Keratinocyte (primary cell): ENCODE measurements around the gene EPS8L2. TPM values are rescaled to one million over a fixed set of nuclear protein-coding genes. Genes with fewer than 3 reads are reported as not detected.

Experiments
- DNase-seq: peaks from one replicate; pipeline ENCODE4 v3.0.0-alpha.2; 2011; ENCODE audit warnings: low read depth, missing footprints, low spot score
- FAIRE-seq: peaks from 2 replicates; lab custom pipeline; 2011; peaks lifted over from hg19 to GRCh38; lab: Jason Lieb, UNC
- H2AFZ ChIP-seq: 2 replicates; pipeline ENCODE4 v1.6.0; 2012; ENCODE audit warnings: low read length, control low read depth, inconsistent platforms; ENCODE audit not compliant: control insufficient read depth
- H3K27ac ChIP-seq: 2 replicates; pipeline ENCODE4 v1.5.1; 2011; ENCODE audit warnings: low read length; ENCODE audit not compliant: control insufficient read depth, insufficient read depth
- H3K27me3 ChIP-seq: 3 replicates; pipeline ENCODE4 v1.6.0; 2011; ENCODE audit warnings: low read length; ENCODE audit not compliant: control insufficient read depth, insufficient read depth; ENCODE audit errors: extremely low read depth
- H3K36me3 ChIP-seq, 2 experiments: 2 replicates in 1 of 2; 3 replicates in 1 of 2; pipeline ENCODE4 v1.5.1; 2011; ENCODE audit warnings: low read length in 2 of 2, mild to moderate bottlenecking in 1 of 2; ENCODE audit not compliant: control insufficient read depth in 2 of 2, insufficient read depth in 2 of 2; ENCODE audit errors: extremely low read depth in 1 of 2
- H3K4me1 ChIP-seq: 3 replicates; pipeline ENCODE4 v1.5.1; 2011; ENCODE audit warnings: low read length; ENCODE audit not compliant: control insufficient read depth, insufficient read depth; ENCODE audit errors: extremely low read depth
- H3K4me2 ChIP-seq: 3 replicates; pipeline ENCODE4 v1.6.0; 2011; ENCODE audit warnings: low read depth, low read length; ENCODE audit not compliant: control insufficient read depth, insufficient read depth; ENCODE audit errors: extremely low read depth
- H3K4me3 ChIP-seq, 3 experiments: fragments of 200-600 bp in 1 of 3; sonication (generic) in 1 of 3; 2 replicates in 2 of 3; 3 replicates in 1 of 3; pipeline ENCODE4 v1.5.1; 2011 to 2016; ENCODE audit warnings: low read length in 3 of 3, mild to moderate bottlenecking in 3 of 3, control low read depth in 2 of 3, inconsistent platforms in 1 of 3, low read depth in 1 of 3, mixed read lengths in 1 of 3, mixed run types in 1 of 3, moderate library complexity in 1 of 3; ENCODE audit not compliant: control insufficient read depth in 2 of 3, insufficient read depth in 2 of 3; ENCODE audit errors: extremely low read depth in 1 of 3
- H3K79me2 ChIP-seq: 2 replicates; pipeline ENCODE4 v1.6.0; 2012; ENCODE audit warnings: low read length; ENCODE audit not compliant: control insufficient read depth, insufficient read depth
- H3K9ac ChIP-seq: 3 replicates; pipeline ENCODE4 v1.6.0; 2011; ENCODE audit warnings: low read length; ENCODE audit not compliant: control insufficient read depth, insufficient read depth; ENCODE audit errors: extremely low read depth
- H3K9me1 ChIP-seq: 3 replicates; pipeline ENCODE4 v1.6.0; 2011; ENCODE audit warnings: low read length; ENCODE audit not compliant: control insufficient read depth, insufficient read depth; ENCODE audit errors: extremely low read depth
- H3K9me3 ChIP-seq: 2 replicates; pipeline ENCODE4 v1.5.1; 2012; ENCODE audit warnings: low read depth, low read length; ENCODE audit not compliant: control insufficient read depth
- H4K20me1 ChIP-seq: 3 replicates; pipeline ENCODE4 v1.6.0; 2011; ENCODE audit warnings: low read length; ENCODE audit not compliant: control insufficient read depth, insufficient read depth; ENCODE audit errors: extremely low read depth
- EZH2 ChIP-seq: IDR thresholded peaks from one replicate; pipeline ENCODE4 v1.6.1; 2012; ENCODE audit warnings: inconsistent platforms, mild to moderate bottlenecking, low read length, moderate library complexity
- dilution Hi-C: fragments of 300-500 bp; cut with MboI; formaldehyde crosslinking; loops from one replicate; pipeline ENCODE4 v1.7.0; 2020; ENCODE audit warnings: low sequenced_read_pairs; ENCODE audit not compliant: extremely low pct_ligation_motif_present
- polyA plus RNA-seq, 5 experiments: library from polyadenylated mRNA; depleted of rRNA in 3 of 5; stranded (reverse) in 3 of 5; stranded (forward) in 1 of 5; unstranded in 1 of 5; fragments of >200 nt; gene quantifications; 1 replicate in 1 of 5; 2 replicates in 3 of 5; 3 replicates in 1 of 5; pipeline versions ENCODE4 v1.2.1 to v1.2.3, GENCODE V29; 2011 to 2012; ENCODE audit warnings: missing spikeins in 2 of 5, low read depth in 1 of 5, low replicate concordance in 1 of 5
- TF ChIP-seq, protein P1 (sequence below), 3 experiments: IDR thresholded peaks in 1 of 3; conservative IDR thresholded peaks in 1 of 3; optimal IDR thresholded peaks in 1 of 3; 2 replicates in 2 of 3; 3 replicates in 1 of 3; pipeline versions ENCODE3 to v1.5.1; 2011; ENCODE audit warnings: low read length in 3 of 3, mild to moderate bottlenecking in 3 of 3, moderate library complexity in 2 of 3, control low read depth in 1 of 3, inconsistent platforms in 1 of 3; ENCODE audit not compliant: insufficient read depth in 2 of 3; ENCODE audit errors: extremely low read depth in 1 of 3

Gene EPS8L2
- polyA plus RNA-seq, 1 donor (not counting 4 experiments of a cell fraction or from before 2014, with no cell fraction given) = 114 TPM

DNA sequence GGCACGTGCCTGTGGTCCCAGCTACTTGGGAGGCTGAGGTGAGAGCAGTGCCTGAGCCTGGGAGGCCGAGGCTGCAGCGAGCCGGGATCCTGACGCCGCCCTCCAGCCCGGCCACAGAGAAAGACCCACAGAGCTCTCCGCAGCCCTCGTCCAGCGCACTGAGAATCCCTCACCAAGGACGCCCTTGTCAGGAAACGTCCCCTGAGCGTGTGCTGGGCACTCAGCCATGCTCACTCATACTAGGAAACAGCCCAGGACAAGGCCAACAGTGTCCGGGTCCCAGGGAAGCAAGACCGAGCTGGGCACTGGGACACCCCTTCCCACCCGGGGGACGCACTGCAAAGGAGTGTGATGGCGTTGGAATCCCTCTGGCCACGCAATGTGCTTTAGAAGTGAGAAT is 25.6 kb upstream of the EPS8L2 start:
- dilution Hi-C loops = no loop called here
- Histone ChIP-seq H2AFZ (no peak overlapping the region), H3K79me2 (no peaks in the 10 kb centered on the region), H3K27ac (no peak overlapping the region), H3K9me3 (no peaks in the 10 kb centered on the region), H3K4me3 (no peak overlapping the region), H3K4me2 (no peak overlapping the region), H3K36me3 (peaks cover 19 to 34% of the 10 kb centered on the region in 2 experiments), H3K27me3 (no peaks in the 10 kb centered on the region), H3K9me1 (no peaks in the 10 kb centered on the region), H3K9ac (no peak overlapping the region), H3K4me1 (no peaks in the 10 kb centered on the region), H4K20me1 (no peaks in the 10 kb centered on the region)
- FAIRE-seq = no peak
- DNase-seq = no peak
- no peak for TF ChIP-seq EZH2
- TF ChIP-seq, protein P1, sequence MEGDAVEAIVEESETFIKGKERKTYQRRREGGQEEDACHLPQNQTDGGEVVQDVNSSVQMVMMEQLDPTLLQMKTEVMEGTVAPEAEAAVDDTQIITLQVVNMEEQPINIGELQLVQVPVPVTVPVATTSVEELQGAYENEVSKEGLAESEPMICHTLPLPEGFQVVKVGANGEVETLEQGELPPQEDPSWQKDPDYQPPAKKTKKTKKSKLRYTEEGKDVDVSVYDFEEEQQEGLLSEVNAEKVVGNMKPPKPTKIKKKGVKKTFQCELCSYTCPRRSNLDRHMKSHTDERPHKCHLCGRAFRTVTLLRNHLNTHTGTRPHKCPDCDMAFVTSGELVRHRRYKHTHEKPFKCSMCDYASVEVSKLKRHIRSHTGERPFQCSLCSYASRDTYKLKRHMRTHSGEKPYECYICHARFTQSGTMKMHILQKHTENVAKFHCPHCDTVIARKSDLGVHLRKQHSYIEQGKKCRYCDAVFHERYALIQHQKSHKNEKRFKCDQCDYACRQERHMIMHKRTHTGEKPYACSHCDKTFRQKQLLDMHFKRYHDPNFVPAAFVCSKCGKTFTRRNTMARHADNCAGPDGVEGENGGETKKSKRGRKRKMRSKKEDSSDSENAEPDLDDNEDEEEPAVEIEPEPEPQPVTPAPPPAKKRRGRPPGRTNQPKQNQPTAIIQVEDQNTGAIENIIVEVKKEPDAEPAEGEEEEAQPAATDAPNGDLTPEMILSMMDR (optimal IDR thresholded peaks at IDR 0.05 in 1 of 3, IDR thresholded peaks at IDR 0.05 in 1 of 3, conservative IDR thresholded peaks at IDR 0.05 in 1 of 3; ENCODE audit: extremely low read depth in 1 of 3, insufficient read depth in 2 of 3, low read length in 3 of 3) = no peak

DNA sequence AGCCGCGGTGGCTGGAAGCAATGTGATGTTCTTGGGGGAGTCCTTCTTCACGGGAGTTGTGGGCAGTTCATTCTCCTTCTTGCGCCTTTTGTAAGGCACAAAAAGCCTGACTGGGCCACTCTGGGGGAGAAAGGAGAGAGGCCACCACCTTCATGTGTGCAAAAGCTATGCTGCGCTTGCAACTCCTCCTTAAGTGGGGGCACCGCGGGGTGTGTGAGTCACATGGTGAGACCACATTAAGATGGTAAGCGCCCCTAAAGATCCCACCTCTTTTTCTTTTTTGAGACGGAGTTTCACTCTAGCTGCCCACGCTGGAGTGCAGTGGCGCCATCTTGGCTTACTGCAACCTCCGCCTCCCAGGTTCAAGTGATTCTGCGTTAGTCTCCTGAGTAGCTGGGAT is 25.1 kb upstream of the EPS8L2 start:
- Histone ChIP-seq H3K9me3 (no peaks in the 10 kb centered on the region), H3K27ac (no peak overlapping the region), H3K79me2 (no peaks in the 10 kb centered on the region), H3K36me3 (peaks cover 22 to 34% of the 10 kb centered on the region in 2 experiments), H3K9me1 (no peaks in the 10 kb centered on the region), H2AFZ (no peak overlapping the region), H3K27me3 (no peaks in the 10 kb centered on the region), H3K4me2 (no peak overlapping the region), H3K4me3 (no peak overlapping the region), H3K9ac (no peak overlapping the region), H4K20me1 (no peaks in the 10 kb centered on the region), H3K4me1 (no peaks in the 10 kb centered on the region)
- TF ChIP-seq, protein P1 (optimal IDR thresholded peaks at IDR 0.05 in 1 of 3, IDR thresholded peaks at IDR 0.05 in 1 of 3, conservative IDR thresholded peaks at IDR 0.05 in 1 of 3; ENCODE audit: extremely low read depth in 1 of 3, insufficient read depth in 2 of 3, low read length in 3 of 3) = no peak
- TF ChIP-seq EZH2 = no peak
- DNase-seq = no peak
- FAIRE-seq = no peak
- dilution Hi-C loops = no loop called here
